Heart left ventricle (tissue), 13 donors: ENCODE data around the gene CDC34.

ENCODE experiments used
- CTCF ChIP-seq, 12 donors: fragments of 200-600 bp; sonication (generic) in 4 of 12; IDR thresholded peaks; one replicate each; pipeline versions ENCODE4 v1.5.0 to v1.8.0; 2018 to 2022; ENCODE audit warnings: antibody characterized with exemption in 12 of 12, mild to moderate bottlenecking in 5 of 12
- POLR2A ChIP-seq, 2 donors: fragments of 450-650 bp; IDR thresholded peaks; one replicate each; pipeline ENCODE4 v1.6.1; 2017; ENCODE audit warnings: antibody characterized with exemption in 2 of 2, mild to moderate bottlenecking in 2 of 2, moderate library complexity in 2 of 2
- donor health status: ischemic (EF 13 %, LVEDD 7.1; RV severe dilation, severe dysfunction).
- donor health status: DM: no; HTN: yes; CAD: no.
- donor health status: DM: no; HTN: no; CAD: no.
- donor health status: ischemic (EF 25% LVEDD 6.9; RV normal size, moderate dysfunction).
- donor health status: ischemic (EF 25% LVEDD 5.7; RV mildly dilated, moderate dysfunction).
- donor health status: ischemic (EF 35%, LVEDD 5.7; RV mildly dilated, moderate dysfunction).
- donor health status: nonischemic (EF 11% LVEDD 7.7; RV severe dilation, severe dysfunction).
- donor health status: DM: yes; HTN: yes; CAD: no.
- donor health status: PGD.
- donor health status: ischemic (EF 29% LVEDD 5.4; RV normal size, mild dysfunction).
- donor health status: nonischemic (EF 23%, LVEDD 6.1; RV moderate dilation, normal function).

GRCh38 chr19:517721-518597, 13.6 kb upstream of the CDC34 start:
- TF ChIP-seq POLR2A (IDR thresholded peaks at IDR 0.05): no peak
- no peak for TF ChIP-seq CTCF (IDR thresholded peaks at IDR 0.05)
